GM18498 (cell line): Measurements from ENCODE around the gene AFG1L.
A peak's percentile ranks its signal among the peaks of the same experiment; 100 is the strongest.
"Not testable (repeated sequence)": the region's sequence is repeated elsewhere in the genome, so short reads cannot be mapped to it uniquely, and the experiment has no call there.

Source experiments
- ATAC-seq: cut with Tn5 transposase; IDR thresholded peaks from one replicate; pipeline ENCODE4 v1.9.1; 2021; ENCODE audit warnings: mild to moderate bottlenecking, moderate library complexity; ENCODE audit not compliant: unreplicated experiment

Gene AFG1L

DNA sequence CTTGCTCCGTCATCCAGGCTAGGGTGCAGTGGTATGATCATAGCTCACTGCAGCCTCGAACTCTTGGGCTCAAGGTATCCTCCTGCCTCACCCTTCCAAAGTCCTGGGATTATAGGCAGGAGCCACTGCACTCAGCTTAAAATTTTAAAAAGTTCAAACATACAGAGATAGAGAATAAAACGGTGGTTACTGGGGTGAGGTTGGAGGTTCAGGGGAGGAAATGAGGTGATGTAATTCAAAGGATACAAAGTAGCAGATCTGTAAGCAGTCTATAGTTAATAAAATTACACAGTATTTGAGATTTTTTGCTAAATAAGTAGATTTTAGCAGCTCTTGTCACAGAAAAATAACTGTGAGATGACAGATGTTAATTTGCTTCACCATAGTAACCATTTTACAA lies 7.5 kb upstream of the AFG1L start:
- no peak for ATAC-seq

DNA sequence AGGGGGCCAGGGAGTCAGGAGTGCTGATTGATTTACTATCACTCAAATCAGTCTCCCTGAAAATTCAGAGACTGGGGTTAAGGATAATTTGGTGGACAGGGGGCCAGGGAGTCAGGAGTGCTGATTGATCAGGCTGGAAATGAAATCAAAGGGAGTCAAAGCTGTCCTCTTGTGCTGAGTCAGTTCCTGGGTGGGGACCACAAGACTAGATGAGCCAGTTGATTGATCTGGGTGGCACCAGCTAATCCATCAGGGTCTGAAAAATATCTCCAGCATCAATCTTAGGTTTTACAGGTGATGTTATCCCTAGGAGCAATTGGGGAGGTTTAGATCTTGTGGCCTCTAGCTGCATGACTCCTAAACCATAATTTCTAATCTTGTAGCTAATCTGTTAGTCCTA lies 6.1 kb upstream of the AFG1L start:
- no peak for ATAC-seq

DNA sequence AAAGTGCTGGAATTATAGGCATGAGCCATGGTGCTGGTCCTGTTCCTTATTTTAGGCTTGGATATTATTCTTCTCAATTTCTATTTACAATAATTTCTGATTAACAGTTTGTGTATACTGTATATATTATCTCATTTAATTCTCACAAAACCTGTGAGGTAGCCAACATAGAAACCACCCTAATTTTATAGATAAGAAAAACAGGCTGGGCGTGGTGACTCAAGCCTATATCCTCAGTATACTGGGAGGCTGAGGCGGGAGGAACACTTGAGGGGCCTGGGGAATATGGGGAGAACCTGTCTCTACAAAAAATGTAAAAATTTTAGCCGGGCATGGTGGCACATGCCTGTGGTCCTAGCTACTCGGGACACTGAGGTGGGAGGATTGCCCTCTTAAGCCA lies 3.8 kb upstream of the AFG1L start:
- ATAC-seq: no peak

DNA sequence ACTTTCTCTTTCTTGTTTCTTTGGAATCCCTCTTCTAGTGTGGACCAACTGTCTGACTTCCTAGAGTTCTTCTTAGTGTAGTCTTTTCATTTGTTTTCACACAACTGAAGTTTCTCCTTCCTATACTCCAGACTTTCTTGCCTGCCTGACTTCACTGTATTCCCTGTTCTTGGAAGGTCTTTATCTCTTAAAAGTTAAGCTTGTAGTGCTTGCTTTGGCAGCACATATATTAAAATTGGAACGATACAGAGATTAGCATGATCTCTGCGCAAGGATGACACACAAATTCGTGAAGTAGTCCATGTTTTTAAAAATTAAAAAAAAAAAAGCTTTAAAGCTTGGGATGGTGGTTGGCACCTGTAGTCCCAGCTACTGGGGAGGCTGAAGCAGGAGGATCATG lies 2.3 kb upstream of the AFG1L start:
- ATAC-seq: not testable (repeated sequence)

DNA sequence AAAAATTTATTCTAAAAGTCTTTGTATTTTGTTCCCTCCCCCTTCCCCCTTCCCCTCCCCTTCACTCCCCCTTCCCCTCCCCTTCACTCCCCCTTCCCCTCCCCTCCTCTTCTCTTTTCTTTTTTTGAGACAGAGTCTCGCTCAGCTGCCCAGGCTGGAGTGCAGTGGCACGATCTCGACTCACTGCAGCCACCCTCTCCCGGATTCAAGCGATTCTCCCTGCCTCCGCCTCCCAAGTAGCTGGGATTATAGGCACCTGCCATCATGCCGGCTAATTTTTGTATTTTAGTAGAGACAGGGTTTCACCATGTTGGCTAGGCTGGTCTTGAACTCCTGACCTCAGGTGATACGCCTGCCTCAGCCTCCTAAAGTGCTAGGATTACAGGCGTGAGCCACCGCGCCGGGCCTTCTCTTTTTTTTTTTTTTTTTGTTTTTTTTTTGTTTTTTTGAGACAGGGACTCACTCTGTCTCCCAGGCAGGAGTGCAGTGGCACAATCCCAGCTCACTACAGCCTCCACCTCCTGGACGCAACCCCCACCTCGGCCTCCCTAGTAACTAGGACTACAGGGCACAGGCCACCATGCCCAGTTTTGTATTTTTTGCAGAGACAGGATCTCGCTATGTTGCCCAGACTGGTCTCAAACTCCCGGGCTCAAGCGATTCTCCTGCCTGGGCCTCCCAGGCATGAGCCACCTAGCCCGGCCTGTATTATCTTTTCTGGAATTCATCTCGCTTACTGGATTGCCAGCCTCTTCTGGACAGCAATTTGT lies 1.1 kb upstream of the AFG1L start:
- ATAC-seq: no peak

DNA sequence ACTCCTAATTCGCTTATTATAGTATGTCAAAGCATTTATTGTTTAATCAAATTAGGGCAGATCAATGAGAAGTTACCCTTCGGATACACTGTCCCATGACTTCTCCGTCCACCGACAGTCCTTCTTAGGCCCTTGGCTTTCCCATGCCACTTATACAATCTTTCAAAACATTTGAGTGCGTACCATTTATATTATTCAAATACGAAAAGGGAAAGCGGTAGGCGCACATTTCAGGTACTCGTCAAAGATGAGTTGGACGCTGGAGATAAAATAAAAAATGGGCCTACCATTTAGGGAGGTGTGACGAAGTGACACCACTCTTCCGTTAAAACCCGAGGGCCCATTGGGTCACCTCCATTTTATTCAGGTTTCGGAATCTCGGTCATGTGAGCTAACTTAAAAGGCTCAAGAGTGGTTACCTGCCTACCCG lies 542 bp upstream of the AFG1L start:
- ATAC-seq: peak; percentile 28

DNA sequence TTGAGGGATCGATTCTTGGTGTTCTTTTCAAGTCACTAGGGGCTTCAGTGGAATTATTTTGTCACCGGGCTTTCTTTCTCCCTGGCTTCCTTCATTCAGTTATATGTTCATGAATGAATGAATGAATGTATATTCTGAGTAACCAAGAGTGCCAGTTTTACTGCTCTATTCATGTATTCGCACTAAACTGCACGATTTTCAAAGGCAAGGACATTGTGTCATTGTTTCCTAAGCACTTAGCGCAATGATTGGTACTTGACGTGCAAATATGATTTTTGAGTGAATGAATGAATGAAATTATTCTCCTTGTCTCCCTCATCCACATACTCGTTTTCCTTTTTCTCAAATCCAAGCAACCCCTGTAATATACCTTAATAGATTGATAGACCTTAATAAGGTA lies 822 bp downstream of the AFG1L start:
- no peak for ATAC-seq

DNA sequence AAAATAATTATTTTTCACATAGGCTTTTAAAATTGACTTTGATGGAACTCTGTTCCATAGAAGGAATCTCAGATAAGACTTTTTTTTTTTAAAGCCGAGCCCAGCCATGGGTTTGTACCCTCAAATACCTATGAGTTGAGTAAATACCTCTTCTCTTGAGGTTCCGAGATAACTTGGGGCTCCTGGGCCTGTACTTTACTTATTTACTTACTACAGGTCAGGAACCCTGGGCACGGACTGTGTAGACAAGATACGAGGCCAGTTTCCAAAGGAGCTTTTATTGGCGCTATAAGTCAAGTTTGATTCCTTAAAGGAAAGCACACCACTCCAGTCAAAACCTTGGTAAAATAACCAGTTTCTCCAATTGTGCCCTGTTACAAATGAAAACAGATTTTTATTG lies 7.5 kb downstream of the AFG1L start:
- no peak for ATAC-seq

DNA sequence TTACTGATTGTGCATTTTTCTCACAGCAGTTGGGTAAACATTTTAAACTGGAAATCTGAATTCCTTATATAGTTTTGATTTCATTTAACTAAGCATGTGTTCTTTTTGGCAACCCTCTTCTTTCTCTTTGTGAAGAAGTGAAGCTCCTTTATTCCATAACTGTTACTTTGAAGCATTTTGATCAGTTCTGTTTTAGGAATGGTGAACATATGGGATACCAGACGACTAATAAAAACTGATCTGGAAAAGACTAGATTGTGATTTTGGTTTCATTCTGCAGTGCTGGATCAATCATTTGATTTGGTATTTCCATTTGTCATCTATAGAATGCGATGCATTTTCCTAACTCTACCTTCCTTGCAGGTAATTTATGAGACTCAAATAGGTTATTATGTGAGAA lies 9.8 kb downstream of the AFG1L start:
- ATAC-seq: no peak

DNA sequence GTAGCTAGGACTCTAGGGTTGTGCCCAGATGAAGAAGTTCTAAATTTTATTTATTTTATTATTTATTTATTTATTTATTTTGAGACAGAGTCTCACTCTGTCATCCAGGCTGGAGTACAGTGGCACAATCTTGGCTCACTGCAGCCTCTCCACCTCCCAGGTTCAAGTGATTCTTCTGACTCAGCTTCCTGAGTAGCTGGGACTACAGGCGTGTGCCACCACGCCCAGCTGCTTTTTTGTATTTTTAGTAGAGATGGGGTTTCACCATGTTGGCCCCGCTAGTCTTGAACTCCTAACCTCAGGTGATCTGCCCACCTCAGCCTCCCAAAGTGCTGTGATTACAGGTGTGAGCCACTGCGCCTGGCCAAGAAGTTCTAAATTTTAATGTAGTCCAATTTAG lies 13.8 kb downstream of the AFG1L start:
- not testable (repeated sequence) for ATAC-seq

DNA sequence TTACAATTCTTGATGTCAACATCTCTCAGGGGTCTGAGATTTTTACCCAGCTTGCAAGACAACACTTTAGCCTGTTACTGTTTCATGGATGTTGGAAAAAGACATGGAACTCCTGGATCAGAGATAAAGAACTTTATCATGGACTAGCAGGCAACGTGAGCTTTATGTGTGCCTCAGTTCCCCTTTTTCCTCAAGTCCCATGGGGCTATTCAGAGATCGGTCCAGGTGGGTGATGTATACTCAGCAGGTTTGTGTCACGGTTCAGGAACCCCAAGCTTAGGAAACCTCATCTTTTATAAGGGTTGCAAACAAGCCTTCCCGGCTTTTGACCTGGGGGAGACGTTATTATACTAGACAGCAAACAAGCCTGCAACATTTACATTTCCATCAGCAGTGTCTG lies 15.0 kb downstream of the AFG1L start:
- ATAC-seq: no peak

DNA sequence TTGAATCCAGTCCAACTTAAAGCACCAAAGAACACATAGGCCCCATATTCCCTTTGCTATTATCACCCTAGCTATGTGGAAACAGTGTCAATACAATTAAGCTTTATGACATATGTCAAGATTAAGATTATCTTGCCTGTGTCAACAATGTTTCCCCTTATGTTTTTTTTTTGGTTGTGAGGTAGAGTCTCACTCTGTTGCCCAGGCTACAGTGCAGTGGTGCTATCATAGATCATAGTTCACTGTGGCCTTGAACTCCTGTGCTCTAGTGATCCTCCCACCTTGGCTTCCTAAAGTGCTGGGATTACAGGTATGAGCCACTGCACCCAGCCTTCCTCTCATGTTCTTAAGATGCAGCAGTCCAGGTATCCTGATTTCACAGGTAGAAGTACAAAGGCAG lies 17.8 kb downstream of the AFG1L start:
- no peak for ATAC-seq

DNA sequence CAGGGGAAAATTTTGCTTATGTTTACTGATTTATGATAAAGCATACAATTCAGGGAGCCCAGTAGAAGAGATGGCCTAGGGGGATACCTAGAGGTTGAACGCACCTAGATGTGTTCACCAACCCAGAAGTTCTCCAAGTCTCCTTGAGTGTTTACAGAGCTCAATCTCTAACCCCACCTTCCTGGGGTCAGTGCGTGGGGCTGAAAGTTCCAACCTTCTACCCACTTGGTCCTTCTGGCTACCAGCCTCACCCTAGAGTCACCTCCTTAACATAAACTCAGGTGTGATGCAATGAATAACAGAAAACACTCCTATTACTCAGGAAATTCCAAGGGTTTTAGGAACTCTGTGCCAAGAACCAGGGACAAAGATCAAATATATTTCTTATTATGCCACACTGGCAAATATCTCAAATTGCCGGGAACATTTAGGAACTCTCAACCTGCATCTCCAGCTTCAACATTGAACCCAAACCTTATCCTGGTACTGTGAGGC lies 26.4 kb downstream of the AFG1L start:
- ATAC-seq: no peak

DNA sequence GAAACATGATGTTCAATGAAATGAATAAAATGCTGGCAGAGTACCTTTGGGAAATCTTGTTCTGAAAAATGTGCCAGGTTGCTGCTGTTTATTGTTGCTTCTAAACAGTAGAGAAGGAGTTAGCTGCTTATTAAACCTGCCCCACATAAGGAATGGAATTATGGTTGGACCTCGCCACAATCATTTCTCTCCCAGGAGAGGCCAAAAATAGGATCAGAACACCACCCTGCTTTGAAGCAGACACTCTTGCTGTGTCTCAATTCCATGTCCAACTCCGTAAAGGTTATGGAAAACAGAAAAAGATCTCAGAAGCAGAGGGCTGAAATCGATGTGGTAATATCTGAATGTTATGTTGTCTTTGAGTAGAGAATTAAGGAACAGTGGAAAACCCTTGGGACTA lies 27.9 kb downstream of the AFG1L start:
- no peak for ATAC-seq

DNA sequence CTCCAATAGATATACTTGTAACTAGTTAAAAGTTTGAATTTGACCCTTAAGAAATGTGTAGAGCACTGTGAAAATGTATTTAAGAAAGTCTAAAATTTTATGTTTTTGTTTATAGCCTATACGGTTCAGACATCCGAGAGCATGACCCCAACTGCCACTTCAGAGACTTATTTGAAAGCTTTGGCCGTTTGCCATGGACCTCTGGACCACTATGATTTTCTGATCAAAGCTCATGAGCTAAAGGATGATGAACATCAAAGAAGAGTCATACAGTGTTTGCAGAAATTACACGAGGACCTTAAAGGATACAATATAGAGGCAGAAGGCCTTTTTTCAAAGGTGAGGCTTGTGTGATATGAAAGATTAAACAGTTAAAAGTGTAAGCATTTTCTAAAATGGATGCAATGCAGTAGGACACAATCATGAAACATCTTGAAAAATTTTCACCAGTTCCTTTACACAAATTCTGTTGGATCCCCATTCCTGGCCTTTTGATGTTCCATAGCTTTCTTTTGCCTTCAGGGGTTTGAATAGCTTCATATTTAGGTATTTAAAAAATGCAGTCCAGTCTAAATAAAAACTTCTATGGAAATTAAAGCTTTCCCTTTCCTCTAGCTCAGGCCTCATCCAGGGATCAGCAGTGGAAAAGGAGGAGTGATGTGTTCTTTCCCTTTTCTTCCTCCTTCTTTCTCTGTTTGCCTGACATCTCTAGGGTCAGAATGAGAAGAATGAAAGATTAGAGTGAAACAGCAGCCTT lies 29.0 kb downstream of the AFG1L start:
- no peak for ATAC-seq

DNA sequence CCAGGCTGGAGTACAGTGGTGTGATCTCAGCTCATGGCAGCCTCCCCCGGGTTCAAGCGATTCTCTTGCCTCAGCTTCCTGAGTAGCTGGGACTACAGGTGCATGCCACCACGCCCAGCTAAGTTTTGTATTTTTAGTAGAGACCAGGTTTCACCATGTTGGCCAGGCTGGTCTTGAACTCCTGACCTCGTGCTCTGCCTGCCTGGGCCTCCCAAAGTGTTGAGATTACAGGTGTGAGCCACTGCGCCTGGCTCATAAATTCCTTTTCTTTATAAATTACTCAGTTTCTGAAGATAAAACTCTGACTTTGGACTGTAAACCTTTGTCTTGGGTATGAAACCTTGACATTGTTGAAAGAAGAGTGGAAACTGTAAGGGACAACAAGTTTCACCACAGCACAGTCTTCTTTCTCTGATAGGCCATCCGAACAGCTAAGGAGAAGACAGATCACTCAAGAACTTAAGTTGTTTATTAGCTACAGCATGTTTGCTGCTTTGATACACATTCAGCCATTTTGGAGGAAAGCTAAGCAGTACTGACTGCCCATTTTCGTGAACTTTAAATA lies 35.4 kb downstream of the AFG1L start:
- ATAC-seq: not testable (repeated sequence)

DNA sequence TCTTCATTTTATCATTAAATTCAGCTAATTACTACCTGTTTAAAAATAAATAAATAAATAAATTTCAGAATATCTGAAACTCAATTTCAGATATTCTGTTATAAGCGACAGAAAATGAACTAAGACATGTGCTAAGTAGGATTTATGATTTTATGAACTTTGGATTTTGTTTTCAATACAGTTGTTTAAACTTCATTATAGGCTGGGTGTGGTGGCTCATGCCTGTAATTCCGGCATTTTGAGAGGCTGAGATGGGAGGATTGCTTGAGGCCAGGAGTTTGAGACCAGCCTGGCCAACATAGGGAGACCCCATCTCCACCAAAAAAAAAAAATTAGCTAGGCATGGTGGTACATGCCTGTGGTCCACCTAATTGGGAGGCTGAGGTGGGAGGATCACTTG lies 36.0 kb downstream of the AFG1L start:
- ATAC-seq: no peak

DNA sequence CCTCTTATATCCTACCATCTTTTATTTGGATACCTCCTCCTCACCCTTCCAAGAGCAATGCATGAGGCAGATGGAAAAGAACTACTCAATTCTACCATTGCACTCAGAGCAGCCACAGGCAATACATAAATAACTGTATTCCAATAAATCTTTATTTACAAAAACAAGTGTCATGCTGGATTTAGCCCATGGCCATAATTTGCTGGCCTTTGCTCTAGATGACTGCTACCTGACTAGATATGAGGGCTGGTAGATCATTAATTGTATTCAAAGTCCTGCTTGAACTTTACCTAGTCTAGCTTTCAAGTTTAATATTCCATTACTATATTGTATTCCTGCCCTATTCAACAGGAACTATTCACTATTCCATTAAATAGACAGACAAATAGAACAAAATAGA lies 37.1 kb downstream of the AFG1L start:
- no peak for ATAC-seq

DNA sequence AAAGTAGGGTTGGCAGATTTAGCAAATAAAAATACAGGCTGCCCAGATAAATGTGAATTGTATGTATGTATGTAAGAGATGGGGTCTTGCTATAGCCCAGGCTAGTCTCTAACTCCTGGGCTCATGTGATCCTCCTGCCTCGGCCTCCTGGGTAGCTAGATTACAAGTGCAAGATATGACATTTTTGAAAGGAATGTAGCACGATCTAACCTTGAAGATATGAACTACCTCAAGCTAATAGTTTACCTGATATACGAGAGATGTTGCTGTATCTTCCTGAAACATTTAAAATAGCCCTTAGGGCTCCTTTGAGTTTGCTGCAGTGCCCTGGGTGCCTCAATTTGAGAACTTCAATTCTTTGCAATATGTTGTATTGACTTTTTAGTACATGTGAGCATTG lies 42.1 kb downstream of the AFG1L start:
- ATAC-seq: no peak

DNA sequence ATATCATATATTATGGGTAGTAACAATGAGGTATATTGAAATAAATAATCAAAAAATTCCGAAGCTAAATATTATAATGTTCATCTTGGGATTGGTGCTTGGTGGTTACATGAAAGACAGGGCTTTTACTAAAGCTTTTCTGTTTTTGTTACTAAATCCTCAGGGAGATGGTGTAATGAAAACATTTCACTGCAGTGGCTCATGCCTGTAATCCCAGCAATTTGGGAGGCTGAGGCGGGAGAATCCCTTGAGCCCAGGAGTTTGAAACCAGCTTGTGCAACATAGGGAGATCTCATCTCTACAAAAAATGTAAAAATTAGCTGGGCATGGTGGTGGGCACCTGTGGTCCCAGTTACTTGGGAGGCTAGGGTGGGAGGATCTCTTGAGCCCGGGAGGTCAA lies 42.9 kb downstream of the AFG1L start:
- ATAC-seq: no peak

DNA sequence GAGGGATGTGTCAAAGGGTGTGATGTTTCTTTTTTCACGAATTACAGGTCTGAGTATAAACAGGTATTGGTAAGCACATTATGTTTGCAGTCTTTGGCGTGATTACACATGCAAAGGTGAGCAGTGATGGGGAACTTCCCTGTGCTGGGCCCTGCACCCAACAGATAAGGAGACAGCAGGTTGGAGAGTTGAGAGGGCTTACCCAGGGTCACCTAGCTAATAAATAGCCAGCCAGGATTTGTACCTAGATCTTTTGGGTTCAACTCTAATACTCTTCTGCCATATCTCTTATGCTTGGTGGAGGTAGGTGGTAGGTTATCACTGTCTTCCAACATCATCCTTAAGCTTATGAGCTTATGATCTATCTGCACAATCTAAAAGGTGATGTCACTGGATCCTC lies 46.5 kb downstream of the AFG1L start:
- no peak for ATAC-seq

DNA sequence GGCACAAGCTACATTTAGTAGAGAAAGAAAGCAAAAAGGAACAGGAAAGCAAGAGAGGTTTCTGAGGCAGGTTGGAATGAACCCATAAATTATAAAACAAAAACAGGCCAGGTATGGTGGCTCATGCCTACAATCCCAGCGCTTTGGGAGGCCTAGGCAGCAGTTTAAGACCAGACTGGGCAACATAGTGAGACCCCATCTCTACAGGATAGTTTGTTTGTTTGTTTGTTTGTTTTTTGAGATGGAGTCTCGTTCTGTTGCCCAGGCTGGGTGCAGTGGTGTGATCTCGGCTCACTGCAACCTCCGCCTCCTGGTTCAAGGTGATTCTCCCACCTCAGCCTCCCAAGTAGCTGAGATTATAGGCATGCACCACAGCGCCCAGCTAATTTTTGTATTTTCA lies 49.0 kb downstream of the AFG1L start:
- ATAC-seq: no peak
